ENCODE measurements around the gene C2CD3.

- no peak for TF ChIP-seq POLR2AphosphoS5 (IDR thresholded peaks at IDR 0.05; ENCODE audit: insufficient read depth in 1 of 2, low read depth in 1 of 2)
- TF ChIP-seq POLR2A (IDR thresholded peaks at IDR 0.05) = no peak
Observed at GRCh38 chr11:73965764-73966121, 205.1 kb downstream of the C2CD3 start.
